ENCODE results near the gene SIGLEC1.
A peak's percentile ranks its signal among the peaks of the same experiment; 100 is the strongest.

The SIGLEC1 gene

GRCh38 chr20:3681352-3681930 lies 31.0 kb downstream of the SIGLEC1 start:
- no peak for TF ChIP-seq CTCF (IDR thresholded peaks at IDR 0.05; ENCODE audit: low read depth, low read length)
- peak overlapping the region; percentile 49 to 60 for H3K4me3 ChIP-seq (replicated peaks in 1 of 2; ENCODE audit: low read depth in 2 of 2, low read length in 2 of 2)
- no peak for DNase-seq (ENCODE audit: low read depth in 2 of 2)

GRCh38 chr20:3680701-3681351 lies 31.6 kb downstream of the SIGLEC1 start:
- TF ChIP-seq CTCF (IDR thresholded peaks at IDR 0.05; ENCODE audit: low read depth, low read length) = no peak
- DNase-seq (ENCODE audit: low read depth in 2 of 2) = no peak
- H3K4me3 ChIP-seq (replicated peaks in 1 of 2; ENCODE audit: low read depth in 2 of 2, low read length in 2 of 2) = peak overlapping the region; percentile 49 to 60

GRCh38 chr20:3679749-3680700 lies 32.4 kb downstream of the SIGLEC1 start:
- DNase-seq (ENCODE audit: low read depth in 2 of 2) = peak; percentile 55 to 90
- H3K4me3 ChIP-seq (replicated peaks in 1 of 2; ENCODE audit: low read depth in 2 of 2, low read length in 2 of 2) = peak overlapping the region in 1 of 2 donors; percentile 60
- no peak for TF ChIP-seq CTCF (IDR thresholded peaks at IDR 0.05; ENCODE audit: low read depth, low read length)

- no peak for DNase-seq (ENCODE audit: low read depth in 2 of 2)
- H3K4me3 ChIP-seq (replicated peaks in 1 of 2; ENCODE audit: low read depth in 2 of 2, low read length in 2 of 2) = no peak overlapping the region
Observed at GRCh38 chr20:3678856-3679720, 33.3 kb downstream of the SIGLEC1 start.

GRCh38 chr20:3678198-3678597 lies 34.2 kb downstream of the SIGLEC1 start:
- TF ChIP-seq CTCF (IDR thresholded peaks at IDR 0.05; ENCODE audit: low read depth, low read length) = no peak
- no peak for DNase-seq (ENCODE audit: low read depth in 2 of 2)
- no peak overlapping the region for H3K4me3 ChIP-seq (replicated peaks in 1 of 2; ENCODE audit: low read depth in 2 of 2, low read length in 2 of 2)

More at GRCh38 chr20:3678856-3679720, 33.3 kb downstream of the SIGLEC1 start:
- no peak for TF ChIP-seq CTCF (IDR thresholded peaks at IDR 0.05; ENCODE audit: low read depth, low read length)

GRCh38 chr20:3677733-3678132 lies 34.7 kb downstream of the SIGLEC1 start:
- peak in 1 of 2 donors; percentile 65 for DNase-seq (ENCODE audit: low read depth in 2 of 2)
- no peak overlapping the region for H3K4me3 ChIP-seq (replicated peaks in 1 of 2; ENCODE audit: low read depth in 2 of 2, low read length in 2 of 2)
- TF ChIP-seq CTCF (IDR thresholded peaks at IDR 0.05; ENCODE audit: low read depth, low read length) = no peak
